CD4-positive, alpha-beta T cell (primary cell): ENCODE results near the gene PLCL2. TPM values are rescaled to one million over a fixed set of nuclear protein-coding genes. Genes with fewer than 3 reads are reported as not detected.

Source experiments
- ATAC-seq: fragments of 200-7000 bp; cut with Tn5 transposase; one replicate; pipeline ENCODE4 v1.10.0; 2022; ENCODE audit warnings: mild to moderate bottlenecking; ENCODE audit not compliant: poor library complexity
- CTCF ChIA-PET: fragments of 350-600 bp; sonication (Branson Sonifier 250); formaldehyde crosslinking; loops from one replicate; lab custom pipeline; 2021; ENCODE audit warnings: antibody characterized with exemption, inconsistent platforms; lab: Charles Lee
- POLR2A ChIA-PET: fragments of 350-600 bp; sonication (Branson Sonifier 250); formaldehyde crosslinking; loops from one replicate; lab custom pipeline; 2021; ENCODE audit warnings: antibody characterized with exemption, inconsistent platforms; lab: Charles Lee
- DNase-seq, 14 experiments: peaks; one replicate each; pipeline ENCODE4 v3.0.0-alpha.2; 2013 to 2020; ENCODE audit warnings: mixed read lengths in 2 of 14
- H3K27ac ChIP-seq, 2 donors: one replicate each; pipeline versions ENCODE4 v1.5.1 to v1.7.0; 2013; ENCODE audit warnings: low read length in 2 of 2, low read depth in 1 of 2, mild to moderate bottlenecking in 1 of 2
- H3K27me3 ChIP-seq, 2 experiments: 1 replicate in 1 of 2; 2 replicates in 1 of 2; pipeline versions ENCODE4 v1.6.1 to v1.7.0; 2013; ENCODE audit warnings: low read length in 2 of 2, control low read depth in 1 of 2, mild to moderate bottlenecking in 1 of 2, moderate library complexity in 1 of 2; ENCODE audit not compliant: insufficient read depth in 2 of 2, control insufficient read depth in 1 of 2
- H3K36me3 ChIP-seq: one replicate; pipeline ENCODE4 v1.6.1; 2013; ENCODE audit warnings: low read length, control low read depth; ENCODE audit not compliant: insufficient read depth
- H3K4me1 ChIP-seq: one replicate; pipeline ENCODE4 v1.6.1; 2013; ENCODE audit warnings: low read length, control low read depth; ENCODE audit not compliant: insufficient read depth
- H3K4me3 ChIP-seq: one replicate; pipeline ENCODE4 v1.5.1; 2013; ENCODE audit warnings: mild to moderate bottlenecking, low read length, moderate library complexity
- H3K9me3 ChIP-seq, 2 experiments: 1 replicate in 1 of 2; 2 replicates in 1 of 2; pipeline versions ENCODE4 v1.6.1 to v1.7.0; 2013; ENCODE audit warnings: low read length in 2 of 2, mild to moderate bottlenecking in 2 of 2, control low read depth in 1 of 2, moderate library complexity in 1 of 2; ENCODE audit not compliant: control insufficient read depth in 1 of 2, insufficient read depth in 1 of 2
- H3K27ac Mint-ChIP-seq: one replicate; pipeline ENCODE4 v1.8.0; 2020; ENCODE audit warnings: mixed read lengths
- H3K27me3 Mint-ChIP-seq: one replicate; pipeline ENCODE4 v1.8.0; 2021; ENCODE audit warnings: mixed read lengths
- H3K36me3 Mint-ChIP-seq: one replicate; pipeline ENCODE4 v1.8.0; 2021; ENCODE audit warnings: low read depth, mixed read lengths
- H3K4me1 Mint-ChIP-seq: one replicate; pipeline ENCODE4 v1.8.0; 2021; ENCODE audit warnings: low read depth, mixed read lengths
- H3K4me3 Mint-ChIP-seq: one replicate; pipeline ENCODE4 v1.8.0; 2020; ENCODE audit warnings: mild to moderate bottlenecking, mixed read lengths
- H3K9me3 Mint-ChIP-seq: one replicate; pipeline ENCODE4 v1.8.0; 2020; ENCODE audit warnings: mixed read lengths
- intact Hi-C, 2 experiments: fragments of 100-400 bp; cut with DNase I in 1 of 2; cut with micrococcal nuclease in 1 of 2; formaldehyde crosslinking; loops; one replicate each; pipeline versions ENCODE4 v1.15.1 to v1.9.0; 2023 to 2025; cut with DNase I, micrococcal nuclease
- total RNA-seq, 174 experiments: library from RNA in 2 of 174; stranded (reverse) in 2 of 174; gene quantifications; one replicate each; pipeline ENCODE4 v1.2.3 and lab custom pipeline; 2021 to 2026
- TF ChIP-seq, protein P1 (sequence below): fragments of 200-600 bp; IDR thresholded peaks from one replicate; pipeline ENCODE4 v1.8.0; 2022; ENCODE audit warnings: antibody characterized with exemption, mild to moderate bottlenecking

PLCL2 gene
- total RNA-seq, 2 experiments from 2014 or later, result 35.1 to 36.3 TPM

DNA sequence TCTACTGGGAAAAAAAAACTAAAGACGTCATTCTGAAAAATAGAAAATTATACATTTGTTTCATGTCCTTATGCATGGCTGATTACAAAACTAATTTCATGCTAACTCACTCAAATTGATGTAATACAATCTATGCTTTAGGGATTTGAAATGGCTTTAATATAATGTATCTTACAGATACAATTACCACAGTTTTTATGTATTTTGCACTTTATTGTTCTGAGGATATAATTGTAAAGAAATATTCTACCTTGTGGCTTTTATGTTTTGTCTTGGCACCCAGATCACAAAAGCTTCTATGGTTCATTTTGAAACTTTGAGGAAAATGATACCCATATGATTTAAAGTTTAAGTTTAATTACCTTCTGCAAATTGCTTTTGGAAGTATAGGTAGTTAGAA, 122.5 kb downstream of the PLCL2 start:
- TF ChIP-seq, protein P1, sequence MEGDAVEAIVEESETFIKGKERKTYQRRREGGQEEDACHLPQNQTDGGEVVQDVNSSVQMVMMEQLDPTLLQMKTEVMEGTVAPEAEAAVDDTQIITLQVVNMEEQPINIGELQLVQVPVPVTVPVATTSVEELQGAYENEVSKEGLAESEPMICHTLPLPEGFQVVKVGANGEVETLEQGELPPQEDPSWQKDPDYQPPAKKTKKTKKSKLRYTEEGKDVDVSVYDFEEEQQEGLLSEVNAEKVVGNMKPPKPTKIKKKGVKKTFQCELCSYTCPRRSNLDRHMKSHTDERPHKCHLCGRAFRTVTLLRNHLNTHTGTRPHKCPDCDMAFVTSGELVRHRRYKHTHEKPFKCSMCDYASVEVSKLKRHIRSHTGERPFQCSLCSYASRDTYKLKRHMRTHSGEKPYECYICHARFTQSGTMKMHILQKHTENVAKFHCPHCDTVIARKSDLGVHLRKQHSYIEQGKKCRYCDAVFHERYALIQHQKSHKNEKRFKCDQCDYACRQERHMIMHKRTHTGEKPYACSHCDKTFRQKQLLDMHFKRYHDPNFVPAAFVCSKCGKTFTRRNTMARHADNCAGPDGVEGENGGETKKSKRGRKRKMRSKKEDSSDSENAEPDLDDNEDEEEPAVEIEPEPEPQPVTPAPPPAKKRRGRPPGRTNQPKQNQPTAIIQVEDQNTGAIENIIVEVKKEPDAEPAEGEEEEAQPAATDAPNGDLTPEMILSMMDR, result no peak
- Mint-ChIP-seq H3K4me1 (peaks cover 74% of the 10 kb centered on the region), H3K36me3 (peaks cover 33% of the 10 kb centered on the region), H3K4me3 (no peak overlapping the region), H3K27me3 (no peaks in the 10 kb centered on the region), H3K27ac (peak overlapping the region; percentile 32), H3K9me3 (no peaks in the 10 kb centered on the region)
- DNase-seq (no peak), ATAC-seq (no peak)
- no peaks in the 10 kb centered on the region for H3K9me3 ChIP-seq
- peaks cover 21% of the 10 kb centered on the region for H3K4me1 ChIP-seq
- POLR2A ChIA-PET, result no interaction called here
- H3K27ac ChIP-seq, result no peak overlapping the region
- H3K36me3 ChIP-seq, result peaks cover 29% of the 10 kb centered on the region
- intact Hi-C loops, result no loop called here
- CTCF ChIA-PET, result no interaction called here
- no peak overlapping the region for H3K4me3 ChIP-seq
- no peaks in the 10 kb centered on the region for H3K27me3 ChIP-seq

- peaks cover 9% of the 10 kb centered on the region for H3K4me1 ChIP-seq
- ChIA-PET CTCF (no interaction called here), POLR2A (no interaction called here)
- intact Hi-C loops, result no loop called here
- Mint-ChIP-seq H3K27me3 (no peaks in the 10 kb centered on the region), H3K27ac (no peak overlapping the region), H3K4me1 (peaks cover 65% of the 10 kb centered on the region), H3K36me3 (peaks cover 51% of the 10 kb centered on the region), H3K9me3 (no peaks in the 10 kb centered on the region), H3K4me3 (no peak overlapping the region)
- no peak overlapping the region for H3K27ac ChIP-seq
- H3K4me3 ChIP-seq, result no peak overlapping the region
- TF ChIP-seq, protein P1, result no peak
- no peak for DNase-seq
- no peaks in the 10 kb centered on the region for H3K27me3 ChIP-seq
- H3K36me3 ChIP-seq, result peaks cover 38% of the 10 kb centered on the region
- no peak for ATAC-seq
- H3K9me3 ChIP-seq, result no peaks in the 10 kb centered on the region
Measured at GRCh38 chr3:17009826-17010225, 125.1 kb downstream of the PLCL2 start.

DNA sequence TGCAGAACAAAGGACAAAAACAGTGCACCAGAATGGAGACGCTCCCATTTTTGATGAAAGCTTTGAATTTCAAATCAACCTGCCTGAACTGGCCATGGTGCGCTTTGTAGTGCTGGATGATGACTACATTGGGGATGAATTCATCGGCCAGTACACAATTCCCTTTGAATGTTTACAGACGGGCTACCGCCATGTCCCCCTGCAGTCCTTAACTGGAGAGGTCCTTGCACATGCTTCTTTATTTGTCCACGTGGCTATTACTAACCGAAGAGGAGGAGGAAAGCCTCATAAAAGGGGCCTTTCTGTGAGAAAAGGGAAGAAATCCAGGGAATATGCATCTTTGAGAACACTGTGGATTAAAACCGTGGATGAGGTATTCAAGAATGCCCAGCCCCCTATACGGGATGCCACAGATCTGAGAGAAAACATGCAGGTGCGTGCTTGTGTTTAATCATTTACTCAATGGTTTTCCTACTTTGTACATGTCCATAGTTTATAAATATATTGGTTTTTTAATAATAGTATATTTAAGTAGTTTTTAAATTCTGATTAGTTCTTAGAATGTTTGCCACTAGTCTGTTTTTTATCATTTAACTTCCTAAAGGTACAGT, 127.1 kb downstream of the PLCL2 start:
- no peaks in the 10 kb centered on the region for H3K27me3 Mint-ChIP-seq
- peaks cover 70% of the 10 kb centered on the region for H3K36me3 Mint-ChIP-seq
- H3K4me3 Mint-ChIP-seq, result no peak overlapping the region
- H3K9me3 ChIP-seq, result no peaks in the 10 kb centered on the region
- H3K27me3 ChIP-seq, result no peaks in the 10 kb centered on the region
- no peak overlapping the region for H3K27ac Mint-ChIP-seq
- H3K4me1 ChIP-seq, result no peaks in the 10 kb centered on the region
- no peak overlapping the region for H3K4me3 ChIP-seq
- intact Hi-C loops, result no loop called here
- no peaks in the 10 kb centered on the region for H3K9me3 Mint-ChIP-seq
- ATAC-seq, result no peak
- peaks cover 54% of the 10 kb centered on the region for H3K36me3 ChIP-seq
- peaks cover 57% of the 10 kb centered on the region for H3K4me1 Mint-ChIP-seq
- no peak for DNase-seq
- ChIA-PET POLR2A (no interaction called here), CTCF (no interaction called here)
- H3K27ac ChIP-seq, result no peak overlapping the region
- TF ChIP-seq, protein P1, result no peak
